22Rv1 (cell line): ENCODE measurements around the gene SPEG.

ENCODE experiments used
- H3K27ac ChIP-seq: fragments of 450-650 bp; 2 replicates; pipeline ENCODE4 v1.5.1; 2017
- ZFX ChIP-seq: fragments of 450-650 bp; IDR thresholded peaks from 2 replicates; pipeline ENCODE4 v1.6.1; 2017; ENCODE audit warnings: antibody characterized with exemption, borderline replicate concordance
- TF ChIP-seq, protein P1 (sequence below): fragments of 450-650 bp; IDR thresholded peaks from 2 replicates; pipeline ENCODE4 v1.5.1; 2017; ENCODE audit warnings: mild to moderate bottlenecking

SPEG gene

DNA sequence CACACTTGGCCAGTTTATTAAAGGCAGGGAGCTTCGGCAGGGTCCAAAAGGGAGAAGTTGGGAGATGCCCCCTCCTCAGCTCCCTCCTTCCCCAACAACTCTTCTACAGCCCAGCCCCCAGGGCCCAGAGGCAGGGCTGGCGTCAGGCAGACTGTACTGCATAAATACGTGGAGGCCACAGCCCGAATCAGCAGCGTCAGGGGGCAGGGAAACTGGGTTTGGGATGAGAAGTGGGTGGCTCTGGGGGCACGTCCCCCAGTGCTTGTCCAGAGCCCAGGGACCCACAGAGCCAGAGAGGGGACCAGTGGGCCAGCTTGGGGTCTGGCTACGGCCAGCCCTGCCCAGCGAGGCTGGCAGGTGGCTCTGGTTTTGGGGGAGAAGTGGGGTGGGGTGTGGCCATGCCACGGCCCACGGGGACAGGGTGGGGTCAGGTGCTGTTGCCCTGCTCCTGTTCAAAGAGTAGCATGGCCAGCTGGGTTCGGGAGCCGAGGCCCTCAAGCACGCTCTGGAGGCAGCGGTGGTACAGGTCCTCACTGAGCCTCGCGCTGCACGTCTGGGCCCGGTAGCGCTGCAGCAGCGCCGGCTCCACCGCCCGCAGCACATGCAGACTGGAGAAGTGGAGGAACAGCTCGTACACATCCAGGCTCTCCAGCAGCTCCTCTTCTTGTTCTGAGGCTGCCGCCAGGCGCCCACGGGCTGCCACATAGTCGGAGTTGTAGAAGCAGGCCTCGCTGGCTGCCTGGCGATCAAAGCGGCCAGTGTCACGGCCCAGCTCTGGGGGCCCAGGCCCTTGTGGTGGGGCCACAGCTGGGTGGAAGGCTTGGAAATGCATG lies 104.5 kb downstream of the SPEG start:
- TF ChIP-seq, protein P1, sequence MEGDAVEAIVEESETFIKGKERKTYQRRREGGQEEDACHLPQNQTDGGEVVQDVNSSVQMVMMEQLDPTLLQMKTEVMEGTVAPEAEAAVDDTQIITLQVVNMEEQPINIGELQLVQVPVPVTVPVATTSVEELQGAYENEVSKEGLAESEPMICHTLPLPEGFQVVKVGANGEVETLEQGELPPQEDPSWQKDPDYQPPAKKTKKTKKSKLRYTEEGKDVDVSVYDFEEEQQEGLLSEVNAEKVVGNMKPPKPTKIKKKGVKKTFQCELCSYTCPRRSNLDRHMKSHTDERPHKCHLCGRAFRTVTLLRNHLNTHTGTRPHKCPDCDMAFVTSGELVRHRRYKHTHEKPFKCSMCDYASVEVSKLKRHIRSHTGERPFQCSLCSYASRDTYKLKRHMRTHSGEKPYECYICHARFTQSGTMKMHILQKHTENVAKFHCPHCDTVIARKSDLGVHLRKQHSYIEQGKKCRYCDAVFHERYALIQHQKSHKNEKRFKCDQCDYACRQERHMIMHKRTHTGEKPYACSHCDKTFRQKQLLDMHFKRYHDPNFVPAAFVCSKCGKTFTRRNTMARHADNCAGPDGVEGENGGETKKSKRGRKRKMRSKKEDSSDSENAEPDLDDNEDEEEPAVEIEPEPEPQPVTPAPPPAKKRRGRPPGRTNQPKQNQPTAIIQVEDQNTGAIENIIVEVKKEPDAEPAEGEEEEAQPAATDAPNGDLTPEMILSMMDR: no peak
- no peak for TF ChIP-seq ZFX
- H3K27ac ChIP-seq: no peak overlapping the region

DNA sequence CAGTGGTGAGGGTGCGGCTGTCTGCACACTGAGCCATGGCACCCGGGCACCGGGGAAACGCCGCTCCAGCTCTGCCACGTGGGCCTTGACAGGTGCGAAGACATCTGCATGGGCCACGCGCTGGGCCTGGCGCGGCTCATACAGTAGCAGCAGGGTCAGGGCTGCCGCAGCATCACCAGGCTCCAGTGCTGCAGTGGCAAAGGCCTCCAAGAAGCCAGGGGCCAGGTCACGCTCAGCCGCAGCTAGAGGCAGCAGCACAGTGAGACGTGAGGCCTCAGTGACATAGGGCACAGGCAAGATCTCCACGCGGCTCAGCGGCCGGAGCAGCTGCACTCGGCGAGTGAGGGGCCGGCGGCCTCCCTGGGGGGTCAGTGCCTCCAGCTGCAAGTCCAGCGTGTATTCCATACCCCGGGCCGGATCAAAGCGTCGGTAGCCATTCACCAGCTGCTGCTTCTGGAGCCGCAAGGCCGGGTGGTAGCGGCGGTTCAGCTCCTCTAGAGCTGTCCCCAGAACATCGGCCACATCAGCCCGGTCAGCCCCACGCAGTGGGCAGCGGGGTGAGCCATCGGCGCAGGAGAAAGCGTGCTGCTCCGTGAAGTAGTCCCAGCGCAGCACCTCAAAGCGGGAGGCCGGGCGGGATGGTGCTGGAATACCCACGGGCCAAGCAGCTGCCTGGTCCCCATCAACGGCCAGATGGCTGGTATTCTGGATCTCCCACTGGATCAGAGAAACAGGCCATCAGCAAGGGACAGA lies 105.5 kb downstream of the SPEG start:
- no peak for TF ChIP-seq ZFX
- TF ChIP-seq, protein P1: no peak
- H3K27ac ChIP-seq: no peak overlapping the region

DNA sequence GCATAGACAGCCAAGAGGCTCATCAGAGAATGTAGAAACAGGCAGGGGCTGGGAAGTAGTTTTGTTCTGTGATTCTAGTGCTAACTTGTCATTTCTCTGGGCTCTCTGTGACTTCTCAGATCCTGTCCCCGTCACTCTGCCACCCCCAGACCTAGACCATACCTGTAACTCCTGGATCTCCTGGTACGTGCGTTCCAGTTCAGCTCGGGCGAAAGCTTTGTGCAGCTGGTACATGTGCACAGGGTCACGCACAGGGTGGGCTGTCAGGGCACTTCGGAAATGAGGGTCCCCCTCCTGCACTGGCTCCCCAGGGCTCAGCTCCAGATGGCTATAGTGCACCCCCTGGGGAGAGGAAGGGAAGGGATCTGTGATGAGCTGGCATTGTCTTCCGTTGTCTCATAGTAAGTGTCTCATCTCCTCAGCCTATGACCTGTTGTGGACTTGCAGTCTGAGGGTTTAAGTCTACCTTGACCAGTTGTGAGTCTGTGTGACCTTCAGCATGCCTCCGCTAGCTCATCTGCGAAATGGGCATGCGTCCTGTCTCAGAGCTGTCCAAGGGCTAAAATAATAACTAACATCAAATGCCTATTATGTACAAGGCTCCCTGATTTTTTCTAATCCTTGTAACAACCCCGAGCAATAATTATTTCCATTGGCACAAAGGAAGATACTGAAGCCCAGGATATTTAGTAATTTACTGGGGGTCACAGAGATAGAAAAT lies 106.3 kb downstream of the SPEG start:
- no peak overlapping the region for H3K27ac ChIP-seq
- TF ChIP-seq, protein P1: no peak
- TF ChIP-seq ZFX: no peak

DNA sequence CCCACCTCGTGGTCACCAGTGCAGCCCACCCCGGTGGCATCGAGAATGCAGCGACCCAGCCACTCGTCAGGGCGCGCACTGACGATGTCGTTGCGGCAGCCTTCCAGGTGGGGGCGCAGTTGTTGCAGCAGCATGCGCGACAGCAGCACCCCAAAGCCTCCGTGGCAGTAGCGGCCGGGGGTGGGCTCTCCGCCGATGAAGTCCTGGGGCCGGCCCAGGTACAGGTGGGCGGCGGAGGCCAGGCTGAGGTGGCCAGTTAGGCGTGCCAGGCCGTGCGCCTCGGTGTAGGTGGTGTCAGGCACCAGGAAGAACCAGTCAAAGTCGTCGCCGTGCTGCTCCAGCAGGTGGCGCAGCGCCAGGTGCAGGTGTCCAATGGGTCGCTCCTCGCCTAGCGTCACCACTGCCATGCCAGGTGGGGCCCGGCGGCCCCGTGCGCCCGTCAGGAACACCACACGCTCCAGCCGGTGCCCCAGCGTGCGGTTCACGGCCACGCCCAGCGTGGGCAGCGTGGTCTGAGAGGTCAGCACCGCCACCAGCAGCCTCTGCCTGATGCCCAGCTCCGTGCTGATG lies 107.1 kb downstream of the SPEG start:
- peak overlapping the region; percentile 93; the same call in 1 of the 2 replicates for H3K27ac ChIP-seq
- TF ChIP-seq, protein P1: peak; percentile 100
- TF ChIP-seq ZFX: no peak

DNA sequence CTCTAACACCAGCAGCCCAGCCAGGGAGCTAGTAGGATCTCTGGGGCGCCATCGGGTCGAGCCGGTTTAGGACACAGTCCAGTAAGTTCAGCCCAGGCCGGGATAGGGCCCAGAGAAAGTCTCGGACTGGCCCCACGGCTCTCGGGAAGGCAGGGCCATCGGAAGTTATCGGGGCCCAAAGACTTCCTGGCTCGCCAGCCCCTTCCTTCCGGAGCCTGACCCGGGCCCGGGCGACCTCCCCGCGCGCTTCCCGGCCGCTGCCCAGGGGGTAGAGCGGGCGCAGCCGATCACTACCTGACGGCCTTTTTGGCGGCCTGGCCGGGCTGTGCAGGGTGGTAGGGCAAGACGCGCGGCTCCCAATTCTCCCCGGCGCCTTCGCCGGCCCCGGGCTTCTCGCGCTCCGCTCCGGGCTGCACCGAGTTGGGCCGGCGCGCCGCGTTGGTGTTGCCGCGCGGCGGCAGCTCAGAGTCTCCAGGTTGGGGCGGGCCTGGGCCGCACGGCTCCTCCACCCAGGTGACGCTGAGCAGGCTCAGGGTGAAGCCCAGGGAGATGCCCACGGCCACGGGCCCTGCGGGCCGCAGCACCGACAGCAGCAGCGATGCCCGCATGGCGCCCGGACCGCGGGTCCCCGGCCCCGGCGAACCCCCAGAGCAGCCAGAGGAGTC lies 108.4 kb downstream of the SPEG start:
- H3K27ac ChIP-seq: peak overlapping the region; percentile 93
- TF ChIP-seq, protein P1: peak; percentile 18
- TF ChIP-seq ZFX: no peak

DNA sequence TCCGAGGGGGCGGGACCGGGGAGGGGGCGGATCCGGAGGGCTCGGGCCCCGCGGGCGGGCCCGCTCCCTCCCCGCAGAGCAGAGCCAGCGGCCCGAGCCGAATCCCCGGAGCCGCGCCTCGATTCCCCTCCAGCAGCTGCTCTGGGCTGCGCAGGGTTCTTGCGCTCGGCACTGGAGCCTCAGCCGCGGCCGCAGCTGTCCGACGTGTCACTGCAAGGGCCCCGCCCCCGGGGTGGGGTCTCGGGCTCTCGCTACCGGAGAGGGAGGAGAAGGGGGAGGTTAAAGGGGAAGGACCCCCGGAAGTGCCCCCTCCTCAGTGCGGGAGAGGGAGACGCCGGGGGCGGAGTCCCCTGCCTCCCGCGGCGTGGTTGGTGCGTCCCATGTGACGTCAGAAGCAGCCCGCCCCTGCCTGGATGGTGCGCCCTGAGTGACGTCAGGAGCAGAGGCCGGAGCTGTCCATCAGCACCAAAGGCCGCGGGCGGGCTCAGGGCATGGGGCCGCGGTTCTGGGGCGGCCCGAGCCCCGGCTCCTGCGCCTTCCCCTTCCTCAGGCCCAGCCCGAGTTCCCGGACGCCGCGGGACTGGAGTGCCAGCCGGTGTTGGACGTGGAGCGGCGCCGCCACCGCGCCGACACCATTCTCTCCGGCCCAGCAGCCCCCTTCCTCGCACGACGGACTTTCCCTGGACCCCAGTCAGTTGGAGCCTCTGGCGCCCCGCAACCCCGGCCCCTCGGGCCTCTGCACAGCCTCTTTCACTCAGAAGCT lies 109.1 kb downstream of the SPEG start, which contains the start of the genes CHPF and TMEM198:
TSS of gene CHPF (minus strand) at position 214 of the 763 bp plus-strand sequence. CDS start 271 bp downstream, outside the sequence.
TSS of gene TMEM198 (plus strand) at position 433 of the 763 bp plus-strand sequence. CDS start 700 bp downstream, outside the sequence.
- TF ChIP-seq, protein P1: no peak
- no peak for TF ChIP-seq ZFX
- H3K27ac ChIP-seq: peak within 1 kb of the TSS; percentile 93
